Neural cell (in vitro differentiated cells): Measurements from ENCODE around the gene VSIG2. TPM values are rescaled to one million over a fixed set of nuclear protein-coding genes. Genes with fewer than 3 reads are reported as not detected.

Experiments
- H2AFZ ChIP-seq: fragments of 200-600, 300-800 bp; sonication (generic), shearing (Covaris generic); 2 replicates; pipeline ENCODE4 v1.6.0; 2014; ENCODE audit warnings: low read depth, mild to moderate bottlenecking, antibody characterized with exemption, low read length, moderate library complexity
- H3F3A ChIP-seq: fragments of 200-600 bp; shearing (Covaris generic); 2 replicates; pipeline ENCODE4 v1.6.1; 2016; ENCODE audit warnings: mild to moderate bottlenecking, moderate library complexity, mixed read lengths, antibody characterized with exemption, low read length; ENCODE audit not compliant: insufficient read depth, poor library complexity, severe bottlenecking
- H3K27ac ChIP-seq: fragments of 200-600, 300-800 bp; sonication (generic), shearing (Covaris generic); 2 replicates; pipeline ENCODE4 v1.5.1; 2014; ENCODE audit warnings: mild to moderate bottlenecking, low read length, moderate library complexity
- H3K27me3 ChIP-seq: fragments of 300-800, 200-600 bp; sonication (generic), shearing (Covaris generic); 2 replicates; pipeline ENCODE4 v1.6.0; 2014; ENCODE audit warnings: mild to moderate bottlenecking, low read depth, low read length, moderate library complexity; ENCODE audit not compliant: insufficient read depth
- H3K36me3 ChIP-seq: fragments of 300-800, 200-600 bp; sonication (generic), shearing (Covaris generic); 2 replicates; pipeline ENCODE4 v1.5.1; 2014; ENCODE audit warnings: mild to moderate bottlenecking, antibody characterized with exemption, low read length, moderate library complexity; ENCODE audit not compliant: insufficient read depth
- H3K4me2 ChIP-seq: fragments of 300-800, 200-600 bp; sonication (generic), shearing (Covaris generic); 2 replicates; pipeline ENCODE4 v1.6.0; 2014; ENCODE audit warnings: mild to moderate bottlenecking, low read length
- H3K4me3 ChIP-seq: fragments of 300-800, 200-600 bp; sonication (generic), shearing (Covaris generic); 2 replicates; pipeline ENCODE4 v1.5.1; 2014; ENCODE audit warnings: mild to moderate bottlenecking, low read length, moderate library complexity
- H3K79me2 ChIP-seq: fragments of 200-600 bp; shearing (Covaris generic); replicated peaks from 2 replicates; pipeline ENCODE4 v1.6.0; 2014; ENCODE audit warnings: mild to moderate bottlenecking, low read length, moderate library complexity; ENCODE audit not compliant: insufficient read depth
- H3K9ac ChIP-seq: fragments of 300-800, 200-600 bp; sonication (generic), shearing (Covaris generic); 2 replicates; pipeline ENCODE4 v1.6.1; 2016; ENCODE audit warnings: mild to moderate bottlenecking, low read length, mixed read lengths
- H3K9me2 ChIP-seq: fragments of 200-600 bp; shearing (Covaris generic); 2 replicates; pipeline ENCODE4 v1.6.1; 2016; ENCODE audit warnings: mild to moderate bottlenecking, low read length, mixed read lengths; ENCODE audit not compliant: insufficient read depth
- H3K9me3 ChIP-seq: fragments of 200-600, 300-800 bp; sonication (generic), shearing (Covaris generic); 2 replicates; pipeline ENCODE4 v1.6.1; 2016; ENCODE audit warnings: mild to moderate bottlenecking, mixed run types, low read length, moderate library complexity, mixed read lengths
- H4K20me1 ChIP-seq: fragments of 200-600 bp; shearing (Covaris generic); 2 replicates; pipeline ENCODE4 v1.6.1; 2016; ENCODE audit warnings: mild to moderate bottlenecking, mixed run types; ENCODE audit not compliant: insufficient read depth
- CTCF ChIP-seq: fragments of 450-650 bp; IDR thresholded peaks from 2 replicates; pipeline ENCODE4 v1.5.1; 2014; ENCODE audit warnings: antibody characterized with exemption, mild to moderate bottlenecking, moderate library complexity; ENCODE audit not compliant: poor library complexity, severe bottlenecking
- EP300 ChIP-seq: fragments of 450-650 bp; conservative IDR thresholded peaks from 2 replicates; pipeline ENCODE4 v1.6.1; 2014; ENCODE audit warnings: antibody characterized with exemption, mild to moderate bottlenecking, moderate library complexity; ENCODE audit not compliant: poor library complexity, severe bottlenecking
- EZH2 ChIP-seq: fragments of 200-600, 300-800 bp; shearing (Covaris generic), sonication (generic); IDR thresholded peaks from 2 replicates; pipeline ENCODE4 v1.6.1; 2014; ENCODE audit warnings: antibody characterized with exemption, low read length, borderline replicate concordance, mild to moderate bottlenecking; ENCODE audit not compliant: insufficient read depth, poor library complexity, severe bottlenecking
- MXI1 ChIP-seq: fragments of 450-650 bp; conservative IDR thresholded peaks from 2 replicates; pipeline ENCODE4 v1.6.1; 2014; ENCODE audit warnings: antibody characterized with exemption, mild to moderate bottlenecking; ENCODE audit not compliant: poor library complexity, severe bottlenecking
- POLR2AphosphoS5 ChIP-seq: IDR thresholded peaks from 2 replicates; pipeline ENCODE4 v1.6.1; 2012
- RAD21 ChIP-seq: fragments of 450-650 bp; conservative IDR thresholded peaks from 2 replicates; pipeline ENCODE4 v1.6.1; 2014; ENCODE audit warnings: antibody characterized with exemption, mild to moderate bottlenecking, moderate library complexity
- REST ChIP-seq: IDR thresholded peaks from 2 replicates; pipeline ENCODE4 v1.6.1; 2012; ENCODE audit warnings: borderline replicate concordance
- SMC3 ChIP-seq: fragments of 450-650 bp; conservative IDR thresholded peaks from 2 replicates; pipeline ENCODE4 v1.6.1; 2014; ENCODE audit warnings: antibody characterized with exemption, mild to moderate bottlenecking, moderate library complexity; ENCODE audit not compliant: poor library complexity
- TAF1 ChIP-seq: IDR thresholded peaks from 2 replicates; pipeline ENCODE4 v1.6.1; 2012; ENCODE audit warnings: low read depth
- polyA plus RNA-seq: library from polyadenylated mRNA; depleted of rRNA; stranded (reverse); fragments of >200 nt; gene quantifications from 2 replicates; pipeline ENCODE4 v1.2.3, GENCODE V29; 2014

VSIG2 gene
- polyA plus RNA-seq, 1 donor from 2014 or later, result not detected

GRCh38 chr11:124760205-124760652 is 8.2 kb upstream of the VSIG2 start:
- Histone ChIP-seq H3K27ac (no peak overlapping the region), H3K4me2 (no peak overlapping the region), H3K9me3 (no peaks in the 10 kb centered on the region), H3K9ac (no peak overlapping the region), H3K79me2 (no peaks in the 10 kb centered on the region), H3F3A (no peaks in the 10 kb centered on the region), H3K9me2 (no peaks in the 10 kb centered on the region), H3K4me3 (no peak overlapping the region), H2AFZ (no peak overlapping the region), H3K27me3 (peaks cover 79% of the 10 kb centered on the region), H3K36me3 (no peaks in the 10 kb centered on the region), H4K20me1 (no peaks in the 10 kb centered on the region)
- no peak for TF ChIP-seq TAF1
- TF ChIP-seq EP300, result no peak
- no peak for TF ChIP-seq CTCF

GRCh38 chr11:124759266-124760204 is 7.5 kb upstream of the VSIG2 start:
- no peaks in the 10 kb centered on the region for H3K9me3 ChIP-seq
- no peak overlapping the region for H2AFZ ChIP-seq
- H3K27ac ChIP-seq, result no peak overlapping the region
- H4K20me1 ChIP-seq, result no peaks in the 10 kb centered on the region
- peaks cover 83% of the 10 kb centered on the region for H3K27me3 ChIP-seq
- no peak for TF ChIP-seq REST
- no peak for TF ChIP-seq MXI1
- no peak for TF ChIP-seq EZH2
- TF ChIP-seq RAD21, result no peak
- no peak for TF ChIP-seq SMC3
- no peak for TF ChIP-seq CTCF
- TF ChIP-seq TAF1, result no peak
- TF ChIP-seq EP300, result no peak
- TF ChIP-seq POLR2AphosphoS5, result no peak
- no peak overlapping the region for H3K4me2 ChIP-seq
- no peaks in the 10 kb centered on the region for H3K36me3 ChIP-seq
- H3K4me3 ChIP-seq, result peak overlapping the region; percentile 58
- H3K9me2 ChIP-seq, result no peaks in the 10 kb centered on the region
- no peaks in the 10 kb centered on the region for H3K79me2 ChIP-seq
- H3K9ac ChIP-seq, result no peak overlapping the region
- no peaks in the 10 kb centered on the region for H3F3A ChIP-seq
